Stimulated activated CD4-positive, alpha-beta T cell treated with anti-CD3 and anti-CD28 coated beads, Interleukin-4, amount 100 ng/mL, for 1 hour (primary cell): ENCODE results near the gene TM4SF4.

ENCODE experiments used
- DNase-seq: peaks from one replicate; pipeline ENCODE4 v3.0.0-alpha.2; 2020

TM4SF4 gene

DNA sequence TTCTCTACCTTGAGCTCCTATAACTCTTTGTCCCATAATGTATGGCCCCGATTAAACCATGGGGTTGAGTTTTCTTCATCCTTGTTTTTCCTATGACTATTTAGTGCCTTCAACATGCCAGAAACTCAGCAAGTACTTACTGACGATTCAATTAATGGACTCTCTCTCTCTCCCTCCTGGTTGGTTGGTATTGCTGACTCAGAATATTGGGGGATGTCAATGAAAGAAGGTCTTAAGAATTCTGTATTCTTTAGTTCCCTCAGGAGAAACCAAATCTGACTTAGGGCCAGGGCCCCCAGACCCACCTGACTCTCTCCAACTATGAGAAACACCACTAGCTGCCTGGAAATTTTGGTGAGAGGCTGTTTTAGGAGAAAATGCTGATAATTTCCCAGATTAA lies 40.8 kb downstream of the TM4SF4 start:
- DNase-seq, result no peak

- DNase-seq, result no peak
Observed at GRCh38 chr3:149516920-149517319, 42.4 kb downstream of the TM4SF4 start.

GRCh38 chr3:149519912-149520311 lies 45.4 kb downstream of the TM4SF4 start:
- no peak for DNase-seq

GRCh38 chr3:149523512-149524299 lies 49.2 kb downstream of the TM4SF4 start:
- DNase-seq, result no peak

GRCh38 chr3:149527531-149528339 lies 53.2 kb downstream of the TM4SF4 start:
- no peak for DNase-seq

GRCh38 chr3:149528340-149528650 lies 53.8 kb downstream of the TM4SF4 start:
- DNase-seq, result no peak

DNA sequence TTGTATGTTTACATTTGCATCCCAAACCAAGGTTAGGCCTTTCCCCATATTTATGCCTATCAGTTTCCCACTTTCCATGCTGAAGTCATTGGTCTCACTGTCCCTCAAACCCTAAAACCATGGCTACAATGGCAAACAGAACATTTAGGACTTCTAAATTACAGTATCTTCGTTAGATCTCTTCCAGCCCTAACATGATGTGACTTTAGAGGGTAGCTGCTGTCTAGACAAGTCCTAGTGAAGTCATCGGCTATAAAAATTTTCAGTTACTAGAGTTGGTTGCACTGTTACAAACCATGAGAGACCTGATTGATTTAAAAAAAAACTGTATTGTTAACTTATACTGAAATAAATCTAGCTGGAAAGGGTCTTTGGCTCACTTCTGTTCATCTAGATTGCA lies 54.6 kb downstream of the TM4SF4 start:
- DNase-seq, result no peak

DNA sequence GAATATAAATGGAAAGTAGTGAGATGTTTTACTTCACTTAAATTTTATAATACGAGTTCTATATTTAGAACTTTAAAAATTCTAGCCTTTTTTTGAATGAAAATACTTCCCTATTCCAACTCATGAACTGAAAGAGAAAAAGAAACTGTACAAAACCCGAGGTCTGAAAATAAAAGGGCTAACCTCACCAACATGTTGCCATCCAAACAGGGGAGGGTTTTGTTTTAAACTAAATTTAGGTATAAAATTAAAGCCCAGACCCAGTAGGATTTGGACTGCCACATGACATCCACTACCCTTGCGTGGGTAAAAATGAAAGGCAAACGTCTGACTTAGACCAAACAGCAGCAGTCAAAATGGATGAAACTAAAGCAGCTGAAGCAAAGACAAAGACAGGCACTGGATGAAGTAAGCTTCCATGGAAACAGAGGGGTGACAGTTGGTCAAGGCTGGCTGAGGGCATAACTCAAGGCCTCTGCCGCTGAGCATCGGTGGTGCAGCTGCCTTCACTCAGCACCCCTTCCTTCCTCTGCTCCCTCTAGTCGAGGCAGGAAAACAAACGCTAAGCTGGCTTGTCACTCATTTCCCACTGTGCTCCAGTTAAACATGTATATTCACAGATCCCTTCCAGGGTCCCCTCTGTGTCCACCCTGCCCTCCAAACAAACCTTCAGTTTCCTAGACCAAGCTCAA lies 58.1 kb downstream of the TM4SF4 start:
- DNase-seq, result no peak

DNA sequence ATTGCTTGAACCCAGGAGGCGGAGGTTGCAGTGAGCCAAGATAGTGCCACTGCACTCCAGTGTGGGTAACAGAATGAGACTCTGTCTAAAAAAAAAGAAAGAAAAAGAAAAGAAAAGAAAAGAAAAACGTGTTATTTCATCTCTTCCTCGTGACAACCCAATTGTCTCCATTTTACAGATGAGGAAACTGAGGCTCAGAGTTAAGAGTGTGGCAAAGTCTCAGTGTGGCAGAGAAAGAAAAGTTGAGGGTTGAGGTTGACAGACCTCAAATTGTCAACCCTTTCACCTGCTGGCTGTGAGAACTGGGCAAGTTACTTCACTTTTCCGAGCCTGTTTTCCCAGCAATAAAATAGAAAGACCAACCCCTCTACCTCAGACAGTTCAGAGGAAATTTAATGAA lies 59.6 kb downstream of the TM4SF4 start:
- no peak for DNase-seq

GRCh38 chr3:149534671-149535332 lies 60.3 kb downstream of the TM4SF4 start:
- DNase-seq, result no peak

- no peak for DNase-seq
Observed at GRCh38 chr3:149535333-149535685, 60.8 kb downstream of the TM4SF4 start.

DNA sequence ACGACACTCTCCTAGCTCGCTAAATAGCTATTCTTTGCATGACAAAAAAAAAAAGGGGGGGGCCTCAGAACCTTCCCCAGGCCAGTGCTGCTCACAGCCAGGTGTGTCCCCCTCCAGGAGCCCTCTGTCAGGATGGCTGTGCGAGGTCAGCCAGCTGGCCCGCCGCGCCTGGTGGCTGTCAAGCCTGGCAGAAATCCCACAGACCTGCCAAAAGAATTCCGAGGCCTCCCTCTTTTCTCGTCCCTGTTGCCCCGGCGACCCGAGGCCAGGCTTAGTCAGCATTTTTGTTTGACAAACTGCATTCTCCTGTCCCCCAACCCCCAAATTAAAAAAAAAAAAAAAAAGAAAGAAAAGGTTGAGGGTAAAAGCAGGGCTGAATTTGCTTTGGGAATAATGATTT lies 61.9 kb downstream of the TM4SF4 start:
- DNase-seq, result no peak

DNA sequence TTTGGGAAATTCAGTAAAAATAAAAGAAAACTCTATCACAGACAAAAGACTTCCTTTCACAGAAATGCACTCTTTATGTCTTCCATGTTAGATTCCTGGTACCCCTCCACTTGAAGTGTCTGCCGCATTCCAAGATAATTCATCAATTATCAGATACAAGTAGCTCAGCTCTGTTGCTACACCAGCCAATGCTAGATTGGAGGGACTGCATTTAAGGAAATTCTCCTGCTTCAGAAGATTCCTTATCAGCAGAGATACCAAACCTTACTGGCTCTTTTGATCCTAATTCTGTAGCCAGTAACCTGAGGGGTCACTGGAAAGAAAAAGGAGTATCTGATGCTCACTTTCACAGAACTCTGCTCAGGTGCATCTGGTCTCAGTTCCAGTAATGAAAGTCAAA lies 63.9 kb downstream of the TM4SF4 start:
- DNase-seq, result no peak

DNA sequence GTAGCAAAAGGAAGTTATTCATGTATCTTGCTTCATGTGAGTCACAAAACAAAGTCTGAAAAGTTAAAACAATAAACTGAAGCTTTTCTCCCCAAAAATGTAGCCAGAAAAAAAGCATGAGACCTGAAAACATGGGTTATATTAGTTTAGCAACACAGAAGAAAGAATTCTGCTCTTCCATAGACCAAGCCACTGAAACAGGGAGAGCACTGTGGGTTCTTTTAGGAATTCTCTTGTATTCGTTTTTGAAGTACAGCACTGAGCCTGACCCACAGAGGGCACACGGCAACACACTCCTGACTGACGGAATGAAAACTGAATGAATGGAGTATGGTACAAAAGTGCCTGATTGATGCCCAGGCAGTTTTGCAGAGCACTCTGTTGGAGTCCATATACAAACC lies 66.6 kb downstream of the TM4SF4 start:
- no peak for DNase-seq

DNA sequence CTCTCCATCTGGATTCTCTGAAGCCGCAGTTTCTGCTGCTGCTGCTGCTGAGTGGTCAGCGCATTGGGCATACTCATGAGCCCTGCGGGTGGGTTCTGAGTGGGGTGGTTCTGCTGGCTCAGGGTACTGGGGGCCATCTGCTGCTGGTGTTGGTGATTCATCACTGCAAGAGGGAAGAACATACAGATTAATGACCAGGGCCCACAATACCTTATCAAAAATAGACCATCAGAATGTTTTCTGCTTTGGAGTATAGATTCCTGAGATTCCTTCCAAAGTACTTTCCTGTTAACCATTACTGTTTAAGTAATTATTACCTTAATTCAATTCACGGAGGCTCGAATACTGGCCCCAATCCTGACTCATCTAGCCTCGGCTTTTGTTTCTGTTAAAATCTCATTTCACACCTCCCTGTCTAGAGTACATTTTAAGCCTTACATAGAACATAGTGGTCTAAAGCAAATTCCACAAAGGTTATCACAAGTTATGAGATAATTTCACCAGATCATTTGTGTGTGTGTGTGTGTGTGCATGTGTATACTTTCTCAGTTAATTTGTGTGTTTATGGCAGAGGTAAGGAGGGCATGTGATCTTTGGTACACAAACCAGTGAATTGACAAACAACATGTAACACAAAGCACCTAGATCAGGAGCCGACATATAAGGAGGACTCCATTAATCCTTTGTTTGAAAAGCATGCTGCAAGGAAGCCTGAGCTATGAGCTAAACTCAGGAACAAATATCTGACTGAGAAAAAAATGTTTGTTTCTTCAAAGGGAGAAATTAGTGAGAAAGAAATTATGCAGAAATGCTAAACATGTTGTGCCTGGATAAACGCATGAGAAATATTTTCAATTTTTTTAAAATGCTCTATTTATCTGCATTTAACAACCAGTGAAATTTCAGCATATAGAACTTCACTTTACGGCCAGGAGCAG lies 68.1 kb downstream of the TM4SF4 start:
- no peak for DNase-seq

- DNase-seq, result no peak
Observed at GRCh38 chr3:149545049-149545448, 70.6 kb downstream of the TM4SF4 start.

DNA sequence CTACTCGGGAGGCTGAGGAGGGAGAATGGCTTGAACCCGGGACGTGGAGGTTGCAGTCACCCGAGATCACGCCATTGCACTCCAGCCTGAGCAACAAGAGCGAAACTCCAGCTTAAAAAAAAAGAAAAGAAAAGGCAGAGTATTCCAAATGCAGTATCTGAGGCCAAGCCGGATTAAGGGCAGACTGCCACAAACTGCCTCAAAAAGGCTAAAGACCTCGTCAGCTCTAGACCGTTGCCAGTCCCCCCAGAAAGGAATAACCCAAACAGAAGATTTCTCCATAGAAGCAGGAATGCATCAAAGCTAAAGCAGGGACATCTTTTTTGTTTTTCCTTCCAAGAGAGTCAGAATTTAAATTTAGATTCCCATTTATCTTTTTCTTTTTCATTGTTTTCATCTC lies 72.9 kb downstream of the TM4SF4 start:
- DNase-seq, result no peak

DNA sequence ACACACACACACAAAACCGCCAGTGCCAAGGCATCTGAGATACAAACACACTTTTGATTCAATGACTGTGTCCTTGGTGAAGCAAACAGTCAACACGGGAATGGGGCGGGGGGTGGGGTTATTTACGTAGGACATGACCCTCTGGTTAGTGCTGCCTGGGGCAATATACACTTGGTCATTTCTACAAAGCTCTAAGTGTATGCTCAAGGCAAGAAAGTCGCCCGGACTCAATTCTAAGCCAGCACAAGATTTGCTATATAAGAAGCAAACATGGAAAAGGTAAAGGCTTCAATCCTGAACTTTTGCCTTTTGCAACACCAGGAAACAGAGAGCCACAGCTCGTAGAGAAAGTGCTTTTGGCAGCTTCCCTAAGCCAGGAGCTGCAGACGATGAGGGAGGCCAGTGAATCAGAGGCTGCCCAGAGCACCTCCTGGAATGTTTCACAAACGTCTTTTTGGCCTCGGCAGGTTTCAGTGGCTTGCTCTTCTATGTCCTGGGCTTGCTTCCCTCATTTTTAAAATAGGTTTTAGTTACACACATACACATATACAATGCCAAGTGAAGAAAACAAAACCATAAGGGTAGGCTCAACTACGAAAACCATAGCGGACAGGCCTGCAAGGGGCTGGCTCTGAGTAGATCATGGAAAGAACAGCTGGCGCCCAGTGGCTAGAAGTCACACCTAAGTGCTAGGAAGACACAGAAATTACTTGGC lies 73.6 kb downstream of the TM4SF4 start:
- DNase-seq, result no peak

DNA sequence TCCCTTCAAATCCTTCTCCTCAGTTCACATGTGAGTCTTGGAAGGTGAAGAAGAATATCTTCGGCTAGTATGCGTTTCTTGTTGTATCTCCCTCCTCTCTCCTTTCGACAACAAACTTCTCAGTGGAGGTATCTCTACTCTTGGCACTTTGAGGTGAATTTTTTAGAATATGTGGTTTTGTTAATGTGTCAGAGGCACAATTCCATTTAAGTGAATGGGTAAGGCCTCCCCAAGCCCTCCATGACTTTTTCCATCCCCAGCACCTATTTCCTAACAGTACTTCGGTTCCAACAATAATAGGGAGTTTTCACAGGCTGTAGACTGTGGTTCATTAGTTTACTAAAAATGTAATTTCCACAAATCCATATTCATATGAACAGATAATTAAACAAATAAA lies 74.2 kb downstream of the TM4SF4 start:
- no peak for DNase-seq

DNA sequence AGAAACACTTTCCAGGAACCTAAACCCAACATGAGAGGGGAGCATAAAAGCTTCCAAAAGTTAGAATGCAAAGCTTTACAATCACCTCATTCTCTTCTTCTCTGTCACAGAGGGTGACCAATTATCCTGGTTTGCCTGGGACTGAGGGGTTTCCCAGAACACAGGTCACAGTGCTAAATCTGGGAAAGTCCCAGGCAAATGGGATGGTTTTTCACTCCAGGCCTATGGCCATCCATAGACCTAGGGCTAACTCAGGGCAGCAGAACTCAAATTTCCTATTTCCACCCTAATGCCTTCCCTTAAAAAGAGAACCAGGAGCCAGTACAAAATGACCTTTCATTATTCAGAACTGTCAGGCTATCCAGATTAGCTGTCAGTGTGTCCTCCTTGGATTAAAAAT lies 77.0 kb downstream of the TM4SF4 start:
- DNase-seq, result no peak

DNA sequence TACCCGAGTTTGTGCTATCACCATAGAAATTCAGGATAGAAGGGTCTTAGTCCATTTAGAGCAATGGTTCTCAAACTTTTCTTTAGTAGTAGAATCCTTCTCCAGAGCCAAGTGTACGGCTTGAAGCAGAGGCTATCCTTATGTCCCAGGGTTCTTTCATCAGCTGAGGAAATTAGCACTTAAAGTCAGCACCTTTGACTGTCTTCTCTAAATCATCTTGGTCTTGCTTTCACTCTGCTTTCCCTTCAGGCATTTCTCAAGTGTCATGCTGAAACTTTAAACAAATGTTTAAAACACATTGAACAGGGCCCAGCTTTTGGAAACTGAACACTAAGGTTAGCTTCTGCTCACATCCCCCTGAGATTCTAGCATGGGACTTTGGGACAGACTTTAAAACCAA lies 78.2 kb downstream of the TM4SF4 start:
- DNase-seq, result no peak
